Measurements from ENCODE around the gene PKP4.

Gene PKP4

DNA sequence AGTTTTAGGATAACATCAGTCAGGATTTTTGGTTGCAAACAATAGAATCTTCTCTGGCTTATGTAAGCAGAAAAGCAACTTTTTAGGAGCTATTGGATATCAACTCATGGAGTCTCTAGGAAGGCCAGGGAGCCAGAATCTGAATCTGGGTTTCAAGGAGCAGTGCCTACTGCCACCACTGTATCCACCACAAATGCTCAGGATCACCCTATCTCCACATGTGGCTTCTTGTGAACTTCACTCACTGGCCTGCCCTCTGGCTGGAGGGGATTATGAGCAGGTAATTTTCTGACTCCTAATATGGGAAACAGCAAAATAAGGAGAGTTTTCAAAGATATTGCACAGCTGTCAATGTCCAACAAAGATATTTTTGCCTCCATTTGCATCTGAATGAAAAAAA, 142.9 kb downstream of the PKP4 start:
- no peak for DNase-seq (ENCODE audit: low read depth in 2 of 2)

DNA sequence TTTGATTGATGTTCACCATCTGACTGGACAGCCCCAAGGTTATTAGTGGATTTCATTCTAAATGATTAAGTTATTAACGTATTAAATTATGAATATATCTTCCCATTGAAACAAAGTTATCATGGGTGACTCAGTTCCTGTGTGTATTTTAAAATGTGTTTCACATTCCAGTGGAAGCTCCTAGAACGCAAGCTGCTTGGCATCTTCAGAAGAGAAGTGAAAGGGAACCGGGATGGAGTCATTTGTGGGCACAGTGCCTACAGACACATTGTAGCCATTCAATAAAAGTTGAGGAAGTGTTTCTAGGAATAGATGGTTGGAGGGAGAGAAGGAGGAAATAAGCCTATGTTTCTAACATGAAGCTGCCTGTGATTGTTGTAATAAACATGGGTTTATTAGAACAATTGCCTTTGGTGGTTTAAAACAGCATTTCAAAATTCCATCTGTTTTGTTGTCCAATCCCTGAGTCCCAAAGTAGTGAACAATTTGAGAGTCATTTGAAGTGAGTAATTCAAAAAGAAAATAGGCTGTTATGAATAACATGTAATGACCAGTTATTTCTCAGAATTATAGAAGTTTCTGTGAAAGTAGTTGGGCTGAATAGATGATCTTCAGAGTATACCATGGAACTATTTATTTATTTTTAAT, 143.5 kb downstream of the PKP4 start:
- DNase-seq (ENCODE audit: low read depth in 2 of 2) = no peak

DNA sequence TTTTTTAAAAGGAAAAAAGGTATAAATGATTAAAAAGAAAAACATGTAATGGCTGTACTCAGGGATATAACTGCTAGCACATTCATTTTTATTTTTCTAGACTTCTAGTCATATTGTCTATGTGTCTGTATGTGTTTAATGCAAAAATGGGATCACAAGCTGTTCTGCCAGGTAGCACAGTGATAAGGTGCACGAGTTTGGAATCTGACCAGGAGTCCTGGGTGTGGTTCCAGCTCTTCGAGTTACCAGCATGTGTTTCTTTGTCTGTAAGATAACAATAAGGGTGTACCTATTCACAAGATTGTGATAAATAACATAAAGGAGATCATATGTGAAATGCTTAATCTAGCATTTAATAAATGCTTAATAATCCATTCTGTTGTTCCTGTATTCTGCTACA, 145.3 kb downstream of the PKP4 start:
- no peak for DNase-seq (ENCODE audit: low read depth in 2 of 2)

DNA sequence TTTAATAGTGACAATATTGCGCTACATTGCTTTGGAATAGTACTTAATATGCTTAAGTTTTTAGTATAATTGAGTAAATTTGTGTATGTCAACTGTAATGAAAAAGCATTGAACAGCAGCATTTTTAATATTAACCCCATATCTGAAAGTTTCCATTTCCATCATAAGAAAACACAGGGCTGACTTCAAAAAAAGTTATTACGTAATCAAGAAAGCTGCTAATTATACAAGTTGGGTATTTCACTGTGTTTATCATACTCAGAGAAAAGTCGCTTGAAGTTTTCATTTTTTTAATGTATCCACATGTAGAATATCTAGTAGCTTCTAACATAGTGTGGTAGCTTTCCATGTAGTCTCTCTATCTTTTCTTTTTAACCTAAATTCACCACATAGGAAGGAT, 146.5 kb downstream of the PKP4 start:
- DNase-seq (ENCODE audit: low read depth in 2 of 2) = no peak

DNA sequence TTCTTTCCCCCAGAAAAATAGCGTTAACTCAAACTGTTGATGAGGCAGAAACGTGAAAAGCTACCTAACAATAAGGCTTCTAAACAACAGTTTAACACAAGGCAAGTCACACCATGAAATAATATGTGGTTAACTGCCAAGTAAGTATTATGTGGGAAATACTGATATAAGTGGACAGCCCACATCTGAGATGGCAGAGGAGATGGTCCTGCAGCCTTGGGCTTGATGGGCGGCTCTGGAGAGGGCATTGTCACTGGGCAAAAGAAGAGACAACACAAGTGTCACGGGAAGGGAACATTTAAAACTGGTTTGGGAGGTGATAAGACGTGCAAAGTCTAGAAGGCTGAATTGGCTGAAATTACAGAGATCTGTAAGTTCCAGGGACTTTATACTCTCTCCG, 147.2 kb downstream of the PKP4 start:
- DNase-seq (ENCODE audit: low read depth in 2 of 2) = no peak

DNA sequence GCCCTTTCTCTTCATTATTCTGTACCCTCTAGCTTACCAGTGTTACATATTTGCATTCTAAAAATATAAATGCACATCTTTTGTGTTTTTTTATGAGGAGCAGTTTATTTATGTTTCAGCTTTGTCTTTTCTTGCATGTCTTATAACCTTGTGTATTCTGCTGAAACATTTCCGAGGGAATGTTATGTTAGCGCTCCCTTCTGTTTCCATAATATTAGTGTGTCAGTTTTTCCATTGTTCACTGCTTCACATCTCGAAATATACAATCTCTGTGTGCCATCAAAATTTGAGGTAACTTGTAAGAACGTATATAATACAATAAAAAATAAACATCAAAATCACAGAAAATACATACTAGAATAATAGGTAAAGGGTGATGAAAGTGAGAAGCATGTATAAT, 153.3 kb downstream of the PKP4 start:
- no peak for DNase-seq (ENCODE audit: low read depth in 2 of 2)

DNA sequence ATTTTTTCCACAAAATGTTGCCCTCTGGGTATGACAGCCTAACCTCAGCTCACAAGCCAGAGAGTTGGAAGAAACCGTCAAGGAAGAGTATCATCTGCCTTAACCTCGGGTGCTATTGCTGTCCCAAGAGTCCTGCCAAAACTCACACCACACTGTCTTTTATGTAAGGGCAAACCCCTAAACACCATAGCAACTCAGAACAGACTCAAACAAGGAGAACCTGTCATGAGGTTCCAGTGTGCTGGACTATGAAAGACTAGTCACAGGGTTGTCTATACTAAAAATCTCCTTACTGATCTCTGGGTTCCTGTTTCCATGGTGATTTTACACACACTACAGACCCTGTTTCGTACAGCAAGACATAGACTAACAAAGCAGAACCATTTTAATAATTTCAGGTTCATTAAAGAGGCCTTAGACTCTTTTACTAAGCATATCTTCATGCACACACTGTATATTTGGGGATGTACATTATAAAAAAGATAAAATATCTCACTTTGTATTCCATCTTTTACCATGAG, 159.8 kb downstream of the PKP4 start:
- no peak for DNase-seq (ENCODE audit: low read depth in 2 of 2)

DNA sequence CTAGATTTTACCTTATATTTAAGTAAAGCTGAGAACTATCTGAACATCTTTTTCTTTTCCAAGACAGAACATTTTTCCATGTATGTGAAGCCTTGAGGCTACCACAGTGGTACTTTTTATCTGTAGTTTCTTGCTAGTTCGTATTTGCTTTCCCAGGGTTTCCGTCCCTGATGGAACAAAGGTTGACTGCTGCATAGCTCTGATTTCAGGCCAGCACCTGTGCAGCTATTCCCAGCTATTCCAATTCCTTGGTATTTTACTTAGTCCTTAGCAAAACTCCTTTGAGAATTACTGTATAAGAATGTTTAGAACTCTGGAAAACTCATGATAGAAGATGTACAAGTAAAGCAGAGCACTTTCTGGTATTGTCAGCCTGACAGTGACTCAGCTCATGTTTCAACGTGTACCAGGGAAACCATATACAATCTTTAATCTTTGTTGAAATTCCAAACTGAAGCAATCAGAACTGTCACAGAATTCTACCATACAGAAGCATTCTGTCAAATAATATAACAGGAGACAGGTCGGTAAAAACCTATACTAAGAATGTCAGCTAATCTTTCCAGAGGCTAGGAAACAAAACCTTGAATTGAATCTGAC, 162.2 kb downstream of the PKP4 start:
- no peak for DNase-seq (ENCODE audit: low read depth in 2 of 2)

DNA sequence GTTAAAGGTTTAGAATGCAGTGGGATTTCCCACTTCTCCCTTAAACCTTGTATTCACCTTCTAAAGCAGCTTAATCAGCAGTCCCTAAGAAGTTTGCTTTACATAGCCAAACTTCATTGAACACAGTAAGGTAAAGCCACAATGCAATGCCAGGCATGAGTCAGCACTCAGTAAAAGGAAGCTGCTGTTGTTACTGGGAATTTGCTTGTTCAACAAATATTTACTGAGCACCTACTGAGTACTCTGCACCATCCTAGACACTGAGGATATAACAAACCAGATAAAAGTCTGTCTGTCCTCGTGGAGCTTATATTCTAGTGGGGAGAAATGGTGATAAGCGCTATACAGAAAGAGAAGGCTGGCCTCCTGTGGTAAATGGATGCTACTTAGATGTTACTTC, 162.7 kb downstream of the PKP4 start:
- no peak for DNase-seq (ENCODE audit: low read depth in 2 of 2)

DNA sequence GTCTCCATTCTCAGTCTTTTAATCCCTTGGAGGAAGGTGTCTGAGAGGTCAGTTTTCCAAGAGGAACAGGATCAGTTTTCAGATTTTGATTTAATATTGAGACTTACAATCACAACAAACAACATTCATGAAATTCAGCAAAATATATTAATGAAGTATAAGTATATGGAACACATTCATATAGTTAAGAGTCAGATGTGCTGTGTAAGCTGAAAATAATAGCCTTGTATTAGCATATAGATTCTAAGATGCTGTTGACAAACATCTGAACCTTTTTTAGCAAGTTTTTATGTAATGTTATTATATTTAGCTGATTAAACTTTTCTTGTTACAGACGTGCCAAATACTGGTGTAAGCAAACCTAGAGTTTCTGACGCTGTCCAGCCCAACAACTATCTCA, 163.9 kb downstream of the PKP4 start:
- no peak for DNase-seq (ENCODE audit: low read depth in 2 of 2)

DNA sequence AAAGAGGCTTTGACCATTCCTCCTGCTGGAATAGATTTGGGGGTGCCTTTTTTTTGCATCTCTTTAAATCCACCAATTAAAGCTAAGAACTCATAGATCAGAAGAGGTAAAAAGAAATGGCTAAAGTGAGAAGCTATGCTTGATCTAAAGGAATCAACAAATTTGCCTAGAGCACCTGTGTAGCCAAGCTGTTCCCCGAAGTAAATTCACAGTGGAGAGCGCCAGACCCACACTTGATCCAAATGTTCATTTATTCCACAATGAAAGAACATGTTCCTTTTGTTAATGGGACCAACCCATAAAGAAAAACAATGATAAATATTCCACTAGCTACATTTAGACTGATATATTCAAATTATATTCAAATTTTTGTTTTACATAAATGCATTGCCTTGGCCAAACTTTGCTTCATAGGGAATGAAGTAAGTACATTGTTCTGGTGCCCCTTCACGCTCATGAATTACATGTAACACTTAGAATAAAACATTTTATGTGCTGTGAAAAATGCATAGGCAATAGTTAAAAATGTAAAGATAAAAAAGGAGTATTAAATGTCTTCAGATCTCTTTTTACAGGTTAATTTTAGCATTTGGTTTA, 167.4 kb downstream of the PKP4 start:
- DNase-seq (ENCODE audit: low read depth in 2 of 2) = no peak

DNA sequence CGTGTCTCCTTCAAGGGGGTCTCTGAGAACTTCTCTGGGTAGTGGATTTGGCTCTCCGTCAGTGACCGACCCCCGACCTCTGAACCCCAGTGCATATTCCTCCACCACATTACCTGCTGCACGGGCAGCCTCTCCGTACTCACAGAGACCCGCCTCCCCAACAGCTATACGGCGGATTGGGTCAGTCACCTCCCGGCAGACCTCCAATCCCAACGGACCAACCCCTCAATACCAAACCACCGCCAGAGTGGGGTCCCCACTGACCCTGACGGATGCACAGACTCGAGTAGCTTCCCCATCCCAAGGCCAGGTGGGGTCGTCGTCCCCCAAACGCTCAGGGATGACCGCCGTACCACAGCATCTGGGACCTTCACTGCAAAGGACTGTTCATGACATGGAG, 168.2 kb downstream of the PKP4 start:
- no peak for DNase-seq (ENCODE audit: low read depth in 2 of 2)

DNA sequence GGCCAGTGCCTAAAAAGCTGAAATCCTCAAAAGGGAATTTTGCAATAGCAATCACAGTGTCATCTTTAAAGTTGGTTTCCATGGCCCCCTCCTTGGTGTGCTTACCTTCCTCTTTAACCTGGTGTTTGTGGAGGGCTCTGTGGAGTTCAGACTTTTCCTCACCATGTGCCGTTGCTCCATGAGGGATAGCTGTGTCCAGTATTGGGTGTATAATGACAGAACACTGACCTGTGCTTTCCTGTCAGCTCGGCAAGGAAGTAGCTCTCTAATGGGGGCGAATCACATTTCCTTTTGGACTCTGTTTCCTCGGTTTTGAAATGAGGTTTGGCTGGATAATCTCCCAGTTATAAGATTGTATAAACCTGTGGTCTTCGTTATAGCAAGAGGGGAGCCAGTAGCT, 172.4 kb downstream of the PKP4 start:
- no peak for DNase-seq (ENCODE audit: low read depth in 2 of 2)

DNA sequence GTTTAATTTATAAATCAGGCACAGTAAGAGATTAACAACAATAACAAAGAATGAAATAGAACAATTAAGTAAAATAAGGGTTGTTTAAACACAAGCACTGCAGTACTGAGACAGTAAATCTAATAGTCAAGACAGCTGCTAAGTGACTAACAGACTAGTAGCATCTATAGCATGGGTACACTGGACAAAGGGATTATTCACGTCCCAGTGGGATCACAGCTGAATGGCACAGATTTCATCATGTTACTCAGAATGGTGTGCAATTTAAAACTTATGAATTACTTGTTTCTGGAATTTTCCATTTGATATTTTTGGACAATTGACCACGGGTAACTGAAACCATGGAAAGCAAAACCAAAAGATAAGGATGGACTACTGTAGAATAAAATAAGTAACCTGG, 176.5 kb downstream of the PKP4 start:
- DNase-seq (ENCODE audit: low read depth in 2 of 2) = no peak

DNA sequence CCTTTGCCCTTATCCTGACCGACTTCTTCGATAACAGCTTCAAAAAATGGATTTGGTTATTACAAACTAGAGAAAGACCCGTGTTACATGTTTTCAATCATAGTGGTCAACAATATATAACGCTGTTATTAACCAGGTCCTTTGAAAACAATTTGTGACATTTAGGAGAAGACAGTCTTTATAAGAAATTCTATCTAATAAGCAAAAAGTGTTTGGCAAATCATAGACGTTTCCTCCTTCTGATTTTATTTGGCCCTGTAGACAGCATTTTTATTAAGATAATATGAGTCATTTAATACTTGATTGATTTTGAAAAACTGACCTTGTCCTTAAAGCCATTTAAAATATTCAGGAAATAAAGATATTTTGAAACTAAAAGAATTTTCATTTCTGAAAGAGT, 177.9 kb downstream of the PKP4 start:
- DNase-seq (ENCODE audit: low read depth in 2 of 2) = no peak

DNA sequence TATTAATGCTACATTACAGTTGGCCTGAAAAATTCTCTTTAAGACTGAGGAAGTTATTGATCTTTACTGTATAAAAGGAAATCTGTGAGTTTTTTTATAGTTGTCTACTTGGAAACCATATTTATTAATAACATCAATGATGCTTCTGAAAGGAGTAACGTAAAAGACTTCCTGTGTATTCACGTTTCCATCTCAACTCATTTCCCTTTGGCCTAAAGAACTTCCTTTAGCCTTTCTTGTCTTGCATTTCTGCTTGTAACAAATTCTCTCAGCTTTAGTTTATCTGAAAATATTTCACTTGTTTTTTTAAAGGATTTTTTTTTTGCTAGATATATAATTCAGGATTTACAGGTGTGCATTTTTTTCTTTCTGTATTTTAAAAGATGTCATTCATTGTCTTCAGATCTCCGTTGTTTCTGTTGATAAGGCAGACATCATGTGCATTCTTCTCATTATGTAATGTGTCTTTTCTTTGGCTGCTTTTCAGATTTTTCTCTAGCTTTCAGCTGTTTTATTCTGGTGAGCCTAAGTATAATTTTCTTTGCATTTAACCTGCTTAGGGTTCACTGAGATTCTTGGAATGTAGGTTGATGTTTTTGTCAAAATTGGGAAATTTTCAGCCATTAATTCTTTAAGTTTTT, 179.3 kb downstream of the PKP4 start:
- no peak for DNase-seq (ENCODE audit: low read depth in 2 of 2)

DNA sequence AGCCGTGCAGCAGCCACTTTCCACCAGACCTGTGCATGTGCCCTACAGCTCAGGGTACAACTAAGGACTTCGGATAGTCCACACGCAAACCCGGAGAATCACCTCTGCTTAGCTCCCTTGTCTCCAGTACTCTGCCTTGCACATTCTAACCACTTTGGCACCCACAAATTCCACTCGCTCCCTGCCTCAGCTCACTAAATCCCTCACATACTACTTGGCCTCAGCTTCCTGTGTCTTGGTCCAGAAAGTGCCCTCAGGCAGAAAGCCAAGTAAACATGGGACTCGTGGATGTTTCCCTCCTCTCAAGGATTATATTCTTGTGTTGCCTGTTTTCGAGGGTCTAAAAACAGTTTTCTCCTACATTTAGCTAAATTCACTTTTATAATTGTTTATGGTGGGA, 180.6 kb downstream of the PKP4 start:
- DNase-seq (ENCODE audit: low read depth in 2 of 2) = no peak

DNA sequence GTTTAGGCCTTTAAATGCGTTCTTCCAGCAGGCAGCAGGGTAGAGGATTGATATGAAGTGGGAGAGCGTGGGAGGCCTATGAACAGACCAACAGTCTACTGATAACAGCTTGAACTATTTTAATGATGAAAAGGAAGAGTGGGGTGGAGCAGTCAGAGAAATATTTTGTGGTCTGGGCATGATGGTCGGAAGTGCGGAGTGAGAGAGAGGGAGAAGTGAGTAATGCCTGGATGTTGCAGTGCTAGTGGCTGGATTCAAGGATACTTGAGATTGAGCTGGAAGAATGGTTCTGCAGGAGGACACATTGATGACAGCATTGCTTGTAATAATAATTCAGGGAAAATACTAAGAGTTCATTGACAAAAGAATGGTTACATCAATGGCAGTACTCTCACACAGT, 187.4 kb downstream of the PKP4 start:
- DNase-seq (ENCODE audit: low read depth in 2 of 2) = no peak

DNA sequence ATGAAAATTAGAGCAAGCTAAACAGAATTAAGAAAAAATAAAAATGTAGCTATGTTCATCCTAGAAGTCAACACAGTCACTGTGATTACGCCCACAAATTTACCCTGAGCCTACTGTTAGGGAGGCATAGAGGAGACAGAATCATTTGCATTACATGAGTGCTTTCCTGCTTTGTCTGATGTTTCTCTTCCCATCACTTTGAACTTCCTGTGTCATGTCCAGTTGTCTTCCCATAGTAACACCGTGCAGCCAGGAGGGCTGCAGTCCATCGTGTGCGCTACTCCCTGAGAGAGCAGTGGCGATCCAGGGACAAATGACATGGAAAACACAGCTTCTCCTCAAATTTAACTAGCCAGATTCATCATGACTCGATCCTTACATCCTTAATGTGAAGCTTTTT, 188.5 kb downstream of the PKP4 start:
- DNase-seq (ENCODE audit: low read depth in 2 of 2) = no peak

DNA sequence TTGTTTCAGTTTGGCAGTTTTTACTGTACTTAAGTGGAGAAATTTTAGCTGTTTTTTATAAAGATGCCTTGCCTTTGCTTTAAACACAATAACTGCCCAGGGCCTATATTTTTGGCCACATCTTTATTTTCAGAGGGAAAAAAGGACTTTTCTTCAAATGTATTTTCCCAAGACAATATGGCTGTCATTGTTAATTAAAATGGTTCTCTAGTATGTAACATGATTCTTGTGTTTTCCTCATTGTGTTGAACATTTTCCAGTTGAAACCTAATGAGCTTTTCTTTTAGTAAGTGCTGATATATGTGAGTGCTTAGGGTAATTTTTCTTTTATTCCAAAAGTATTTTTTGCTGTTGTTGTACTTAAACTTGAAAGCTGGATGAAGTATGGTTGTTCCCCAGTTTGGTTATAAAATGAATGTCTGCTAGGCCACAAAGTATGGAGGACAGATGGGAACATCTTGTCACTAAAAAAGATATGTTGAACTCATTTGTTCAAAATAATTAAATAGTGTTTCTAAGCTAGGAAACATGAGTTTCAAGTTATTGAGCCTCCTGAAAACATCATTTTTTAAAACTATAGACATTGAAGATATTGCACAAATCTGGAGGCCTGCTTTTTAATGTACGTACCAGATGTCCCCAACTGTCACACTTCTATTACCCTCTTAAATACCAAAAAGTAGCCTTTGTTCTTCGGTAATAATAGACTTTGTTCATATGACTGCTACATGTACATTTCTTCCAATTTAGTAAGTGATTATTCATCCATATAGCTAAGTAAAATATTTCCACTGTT, 190.9 kb downstream of the PKP4 start:
- DNase-seq (ENCODE audit: low read depth in 2 of 2) = no peak

DNA sequence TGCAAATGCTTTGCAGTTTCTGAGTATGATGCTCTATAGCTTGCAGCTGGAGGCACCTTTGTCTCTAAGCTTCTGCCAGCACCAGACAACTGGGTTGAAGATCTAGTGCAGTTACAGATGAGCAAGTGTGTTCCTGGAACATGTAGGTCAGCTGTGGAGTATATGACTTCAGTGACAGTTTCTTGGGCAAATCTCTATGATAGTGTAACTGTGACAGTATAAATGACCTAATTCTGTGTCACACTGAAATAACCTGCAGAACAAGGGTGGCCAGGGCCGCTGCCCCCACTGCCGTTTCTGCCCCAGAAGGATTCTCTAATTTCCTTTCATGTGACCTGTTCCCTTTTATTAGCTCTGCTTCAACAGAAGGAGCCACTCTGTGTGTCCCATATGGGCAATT, 193.1 kb downstream of the PKP4 start:
- DNase-seq (ENCODE audit: low read depth in 2 of 2) = no peak

DNA sequence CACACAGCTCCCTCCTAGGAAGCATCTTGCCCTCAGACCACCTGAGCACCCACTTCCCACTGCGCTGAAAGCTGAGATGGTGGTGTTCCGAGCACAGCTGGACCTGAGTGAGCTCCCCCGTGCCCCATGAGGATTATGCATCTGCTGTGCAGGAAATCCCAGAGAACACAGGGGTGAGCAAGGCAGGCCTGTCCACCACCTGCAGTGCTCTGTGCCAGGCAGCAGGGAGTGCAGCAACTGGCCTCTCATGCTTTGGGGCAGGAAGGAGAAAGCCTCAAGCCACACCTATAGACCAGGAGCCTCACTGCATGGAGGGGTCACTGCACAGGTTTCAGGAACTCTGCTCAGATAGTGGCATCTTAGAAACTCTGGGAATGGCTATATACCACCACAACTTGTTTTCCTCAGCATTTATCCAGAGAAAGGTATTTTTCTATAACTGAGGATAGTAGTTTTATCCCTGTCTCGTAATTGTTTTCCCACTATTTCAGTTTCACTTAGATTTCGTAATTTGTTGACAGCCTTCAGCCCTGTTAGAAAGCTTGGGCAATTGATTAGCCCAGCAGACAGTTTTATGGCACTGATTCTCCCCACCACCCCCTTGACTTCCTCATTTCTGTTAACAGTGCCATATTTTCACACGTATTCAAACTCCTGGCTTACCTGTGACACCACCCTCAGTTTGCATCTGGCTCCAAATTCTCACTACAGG, 194.1 kb downstream of the PKP4 start:
- no peak for DNase-seq (ENCODE audit: low read depth in 2 of 2)
